Measurements from ENCODE around the gene SAMD4A. TPM values are rescaled to one million over a fixed set of nuclear protein-coding genes. Genes with fewer than 3 reads are reported as not detected.

Gene SAMD4A
- total RNA-seq (2014; rRNA removed), result 9.2 and 12.3 TPM in 2 replicates
- 8.9 TPM for polyA plus RNA-seq (2012)

GRCh38 chr14:54566410-54567223 is at the start of gene SAMD4A:
TSS of gene SAMD4A (plus strand) at chr14:54567128. CDS start at chr14:54567917, 789 bp downstream.
- peak; percentile 87 for DNase-seq (ENCODE audit: low read depth)

GRCh38 chr14:54524410-54524809 is 42.5 kb upstream of the SAMD4A start:
- DNase-seq (ENCODE audit: low read depth), result no peak

- no peak for DNase-seq (ENCODE audit: low read depth)
Observed at GRCh38 chr14:54528973-54529372, 38.0 kb upstream of the SAMD4A start.

- DNase-seq (ENCODE audit: low read depth), result peak; percentile 56
Observed at GRCh38 chr14:54529811-54530210, 37.1 kb upstream of the SAMD4A start.

GRCh38 chr14:54532111-54533012 is 34.6 kb upstream of the SAMD4A start:
- DNase-seq (ENCODE audit: low read depth), result no peak

- no peak for DNase-seq (ENCODE audit: low read depth)
Observed at GRCh38 chr14:54533100-54533499, 33.8 kb upstream of the SAMD4A start.

GRCh38 chr14:54535126-54535525 is 31.8 kb upstream of the SAMD4A start:
- DNase-seq (ENCODE audit: low read depth), result no peak

GRCh38 chr14:54535646-54536045 is 31.3 kb upstream of the SAMD4A start:
- no peak for DNase-seq (ENCODE audit: low read depth)

GRCh38 chr14:54537651-54538050 is 29.3 kb upstream of the SAMD4A start:
- DNase-seq (ENCODE audit: low read depth), result no peak

GRCh38 chr14:54538055-54538454 is 28.9 kb upstream of the SAMD4A start:
- DNase-seq (ENCODE audit: low read depth), result no peak

GRCh38 chr14:54547583-54547982 is 19.3 kb upstream of the SAMD4A start:
- DNase-seq (ENCODE audit: low read depth), result no peak

GRCh38 chr14:54548491-54548890 is 18.4 kb upstream of the SAMD4A start:
- DNase-seq (ENCODE audit: low read depth), result no peak

GRCh38 chr14:54549862-54550261 is 17.1 kb upstream of the SAMD4A start:
- DNase-seq (ENCODE audit: low read depth), result no peak

- no peak for DNase-seq (ENCODE audit: low read depth)
Observed at GRCh38 chr14:54550514-54550913, 16.4 kb upstream of the SAMD4A start.

- no peak for DNase-seq (ENCODE audit: low read depth)
Observed at GRCh38 chr14:54554401-54554800, 12.5 kb upstream of the SAMD4A start.

- DNase-seq (ENCODE audit: low read depth), result no peak
Observed at GRCh38 chr14:54555651-54556050, 11.3 kb upstream of the SAMD4A start.

- DNase-seq (ENCODE audit: low read depth), result no peak
Observed at GRCh38 chr14:54556535-54556934, 10.4 kb upstream of the SAMD4A start.

GRCh38 chr14:54562334-54562733 is 4.6 kb upstream of the SAMD4A start:
- peak; percentile 35 for DNase-seq (ENCODE audit: low read depth)

- DNase-seq (ENCODE audit: low read depth), result peak; percentile 45
Observed at GRCh38 chr14:54564071-54564867, 2.7 kb upstream of the SAMD4A start.

GRCh38 chr14:54564868-54565784 is 1.8 kb upstream of the SAMD4A start:
- DNase-seq (ENCODE audit: low read depth), result peak; percentile 61

All from LHCN-M2 (cell line).